ENCODE data around the gene TEX261. TPM values are rescaled to one million over a fixed set of nuclear protein-coding genes. Genes with fewer than 3 reads are reported as not detected.

Gene TEX261
- total RNA-seq, 1 experiment from 2014 or later = 54.2 TPM

DNA sequence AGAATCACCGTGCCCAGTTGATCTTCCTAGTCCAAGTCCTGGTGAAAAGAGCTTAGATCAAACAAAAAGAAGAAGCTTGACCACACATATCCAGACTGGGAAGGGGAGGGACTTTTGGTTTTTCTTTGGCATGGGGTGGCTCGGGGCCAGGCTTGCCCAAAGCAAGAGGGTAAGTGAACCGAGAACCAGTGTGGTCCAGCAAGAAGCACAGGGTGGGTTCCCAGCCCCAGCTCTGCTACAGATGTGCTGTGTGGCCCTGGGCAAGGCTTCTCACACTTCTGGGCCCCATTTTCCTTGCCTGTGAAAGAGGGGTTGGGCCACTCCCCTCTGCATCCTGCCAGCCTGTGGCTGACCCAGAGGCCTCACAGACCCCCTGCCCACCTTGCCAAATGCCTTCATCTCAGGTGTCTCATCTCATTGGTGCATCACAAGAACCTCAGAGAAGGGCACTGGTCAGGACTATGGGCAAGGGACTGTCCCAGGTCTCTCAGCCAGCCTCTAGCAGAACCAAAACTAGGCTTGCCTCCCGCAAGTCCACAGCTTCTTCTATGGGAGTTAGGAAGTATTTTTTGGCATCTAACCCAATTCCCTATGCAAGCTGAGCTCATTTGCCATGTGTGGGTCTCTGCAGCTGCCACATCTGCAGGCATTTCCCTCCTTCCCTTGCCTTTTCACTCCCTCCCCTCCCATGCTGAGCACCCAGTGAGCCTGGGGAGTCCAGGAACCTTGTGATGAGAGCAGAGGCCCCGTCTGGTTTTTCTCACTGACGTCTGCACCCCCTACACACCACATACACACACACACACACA, 52.1 kb downstream of the TEX261 start:
- BruUV-seq (replicated peaks) = no TSS peak
- H3K9me3 ChIP-seq (ENCODE audit: low read length) = no peaks in the 10 kb centered on the region
- ChIA-PET POLR2A (ENCODE audit: unreplicated experiment) (no interaction called here), CTCF (no interaction called here)
- DNase-seq = no peak
- H3F3A ChIP-seq (ENCODE audit: low read length, unreplicated experiment) = no peaks in the 10 kb centered on the region
- no peak overlapping the region for H3K27ac ChIP-seq (ENCODE audit: low read length)
- H3K27me3 ChIP-seq (ENCODE audit: low read length) = no peaks in the 10 kb centered on the region
- H3K79me2 ChIP-seq (ENCODE audit: low read length) = no peaks in the 10 kb centered on the region
- no peak overlapping the region for H2AFZ ChIP-seq (ENCODE audit: low read length)
- no peak overlapping the region for H3K4me3 ChIP-seq (ENCODE audit: low read length)
- no peaks in the 10 kb centered on the region for H4K20me1 ChIP-seq (ENCODE audit: low read length)
- no peak for ATAC-seq
- peaks cover 17% of the 10 kb centered on the region for H3K4me1 ChIP-seq (ENCODE audit: insufficient read depth, low read length)
- no peak for TF ChIP-seq EZH2phosphoT487 (IDR thresholded peaks at IDR 0.05; ENCODE audit: borderline replicate concordance, low read length)
- no peak for TF ChIP-seq EZH2 (IDR thresholded peaks at IDR 0.05; ENCODE audit: low read length, unreplicated experiment)
- TF ChIP-seq, protein P1, sequence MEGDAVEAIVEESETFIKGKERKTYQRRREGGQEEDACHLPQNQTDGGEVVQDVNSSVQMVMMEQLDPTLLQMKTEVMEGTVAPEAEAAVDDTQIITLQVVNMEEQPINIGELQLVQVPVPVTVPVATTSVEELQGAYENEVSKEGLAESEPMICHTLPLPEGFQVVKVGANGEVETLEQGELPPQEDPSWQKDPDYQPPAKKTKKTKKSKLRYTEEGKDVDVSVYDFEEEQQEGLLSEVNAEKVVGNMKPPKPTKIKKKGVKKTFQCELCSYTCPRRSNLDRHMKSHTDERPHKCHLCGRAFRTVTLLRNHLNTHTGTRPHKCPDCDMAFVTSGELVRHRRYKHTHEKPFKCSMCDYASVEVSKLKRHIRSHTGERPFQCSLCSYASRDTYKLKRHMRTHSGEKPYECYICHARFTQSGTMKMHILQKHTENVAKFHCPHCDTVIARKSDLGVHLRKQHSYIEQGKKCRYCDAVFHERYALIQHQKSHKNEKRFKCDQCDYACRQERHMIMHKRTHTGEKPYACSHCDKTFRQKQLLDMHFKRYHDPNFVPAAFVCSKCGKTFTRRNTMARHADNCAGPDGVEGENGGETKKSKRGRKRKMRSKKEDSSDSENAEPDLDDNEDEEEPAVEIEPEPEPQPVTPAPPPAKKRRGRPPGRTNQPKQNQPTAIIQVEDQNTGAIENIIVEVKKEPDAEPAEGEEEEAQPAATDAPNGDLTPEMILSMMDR (conservative IDR thresholded peaks at IDR 0.05; ENCODE audit: low read depth, low read length) = no peak
- no peaks in the 10 kb centered on the region for H3K9me2 ChIP-seq (replicated peaks; ENCODE audit: low read length)
- H3K9ac ChIP-seq (ENCODE audit: low read length) = no peak overlapping the region
- intact Hi-C loops (cut with micrococcal nuclease) = loop anchor here (10.0 kb wide), 1 partner anchor 288 kb away; no protein-coding TSS in a partner anchor
- H3K36me3 ChIP-seq (ENCODE audit: low read depth, low read length) = no peaks in the 10 kb centered on the region
- no peak overlapping the region for H3K4me2 ChIP-seq (ENCODE audit: low read length)

DNA sequence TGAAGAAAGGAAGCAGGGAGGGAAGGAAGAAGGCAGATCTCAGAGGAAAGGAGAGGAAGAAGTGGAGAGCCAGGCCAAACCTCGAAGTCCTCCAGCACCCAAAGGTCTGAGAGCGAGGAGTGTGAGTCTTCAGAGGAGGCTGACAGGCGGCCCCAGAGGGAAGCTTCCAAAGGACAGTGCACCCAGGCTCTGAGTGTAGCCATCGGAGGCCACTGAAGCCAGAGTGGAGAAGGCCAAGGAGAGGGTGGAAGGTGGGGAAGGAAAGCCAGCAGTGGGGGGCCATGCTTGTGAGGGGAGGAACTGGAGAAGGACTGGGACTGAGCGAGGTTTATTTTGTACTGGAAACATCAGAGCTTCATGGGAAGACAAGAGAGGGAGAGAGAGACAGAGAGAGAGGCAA, 53.0 kb downstream of the TEX261 start:
- Histone ChIP-seq H3K27me3 (ENCODE audit: low read length) (no peaks in the 10 kb centered on the region), H3K9me3 (ENCODE audit: low read length) (no peaks in the 10 kb centered on the region), H3K4me1 (ENCODE audit: insufficient read depth, low read length) (peaks cover 10% of the 10 kb centered on the region), H3K4me3 (ENCODE audit: low read length) (no peak overlapping the region), H3K27ac (ENCODE audit: low read length) (no peak overlapping the region), H3K9me2 (replicated peaks; ENCODE audit: low read length) (no peaks in the 10 kb centered on the region), H3F3A (ENCODE audit: low read length, unreplicated experiment) (no peaks in the 10 kb centered on the region), H3K4me2 (ENCODE audit: low read length) (no peak overlapping the region), H2AFZ (ENCODE audit: low read length) (no peak overlapping the region), H3K79me2 (ENCODE audit: low read length) (no peaks in the 10 kb centered on the region), H3K9ac (ENCODE audit: low read length) (no peak overlapping the region), H4K20me1 (ENCODE audit: low read length) (no peaks in the 10 kb centered on the region), H3K36me3 (ENCODE audit: low read depth, low read length) (no peaks in the 10 kb centered on the region)
- ATAC-seq = no peak
- no TSS peak for BruUV-seq (replicated peaks)
- intact Hi-C loops (cut with micrococcal nuclease) = loop anchor here (10.0 kb wide), 1 partner anchor 287 kb away; no protein-coding TSS in a partner anchor
- CTCF ChIA-PET = no interaction called here
- POLR2A ChIA-PET (ENCODE audit: unreplicated experiment) = no interaction called here
- no peak for DNase-seq
- no peak for TF ChIP-seq EZH2phosphoT487 (IDR thresholded peaks at IDR 0.05; ENCODE audit: borderline replicate concordance, low read length)
- TF ChIP-seq EZH2 (IDR thresholded peaks at IDR 0.05; ENCODE audit: low read length, unreplicated experiment) = no peak
- TF ChIP-seq, protein P1 (conservative IDR thresholded peaks at IDR 0.05; ENCODE audit: low read depth, low read length) = no peak

DNA sequence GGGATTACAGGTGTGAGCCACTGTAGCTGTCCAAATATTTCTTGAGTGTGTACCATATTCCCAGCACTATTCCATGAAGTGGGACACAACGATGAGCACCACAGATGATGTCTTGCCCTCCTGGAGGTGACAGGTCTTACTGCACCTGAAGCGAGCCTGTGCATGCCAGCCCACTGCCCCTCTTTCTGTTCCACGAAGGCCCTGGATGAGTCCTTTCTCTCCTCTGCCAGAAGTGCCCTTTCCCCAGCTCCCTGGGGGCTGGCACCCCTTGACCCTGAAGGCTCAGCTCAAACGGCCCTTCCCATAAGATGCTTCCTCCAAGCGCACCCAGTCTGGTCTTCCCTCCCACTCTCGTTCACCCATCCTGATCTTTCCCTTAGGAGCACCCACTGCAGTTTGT, 53.5 kb downstream of the TEX261 start:
- POLR2A ChIA-PET (ENCODE audit: unreplicated experiment) = no interaction called here
- no TSS peak for BruUV-seq (replicated peaks)

More for the DNA sequence above, 53.5 kb downstream of the TEX261 start:
- H3F3A ChIP-seq (ENCODE audit: low read length, unreplicated experiment) = no peaks in the 10 kb centered on the region
- H3K9me3 ChIP-seq (ENCODE audit: low read length) = no peaks in the 10 kb centered on the region
- CTCF ChIA-PET = no interaction called here
- H2AFZ ChIP-seq (ENCODE audit: low read length) = no peak overlapping the region
- H4K20me1 ChIP-seq (ENCODE audit: low read length) = no peaks in the 10 kb centered on the region
- H3K27me3 ChIP-seq (ENCODE audit: low read length) = no peaks in the 10 kb centered on the region
- no peak overlapping the region for H3K27ac ChIP-seq (ENCODE audit: low read length)
- DNase-seq (no peak), ATAC-seq (no peak)
- H3K9ac ChIP-seq (ENCODE audit: low read length) = no peak overlapping the region
- H3K9me2 ChIP-seq (replicated peaks; ENCODE audit: low read length) = no peaks in the 10 kb centered on the region
- H3K36me3 ChIP-seq (ENCODE audit: low read depth, low read length) = no peaks in the 10 kb centered on the region
- H3K4me1 ChIP-seq (ENCODE audit: insufficient read depth, low read length) = peaks cover 5% of the 10 kb centered on the region
- TF ChIP-seq EZH2 (IDR thresholded peaks at IDR 0.05; ENCODE audit: low read length, unreplicated experiment) (no peak), EZH2phosphoT487 (IDR thresholded peaks at IDR 0.05; ENCODE audit: borderline replicate concordance, low read length) (no peak)
- TF ChIP-seq, protein P1 (conservative IDR thresholded peaks at IDR 0.05; ENCODE audit: low read depth, low read length) = no peak
- H3K79me2 ChIP-seq (ENCODE audit: low read length) = no peaks in the 10 kb centered on the region
- H3K4me2 ChIP-seq (ENCODE audit: low read length) = no peak overlapping the region
- intact Hi-C loops (cut with micrococcal nuclease) = loop anchor here (10.0 kb wide), 1 partner anchor 286 kb away; no protein-coding TSS in a partner anchor
- H3K4me3 ChIP-seq (ENCODE audit: low read length) = no peak overlapping the region
